Hematopoietic multipotent progenitor cell treated with erythropoietin and hydrocortisone succinate and interleukin-3 and kit ligand, for 4 days (in vitro differentiated cells): ENCODE results near the gene TMEM86B.
"Not testable (repeated sequence)": the region's sequence is repeated elsewhere in the genome, so short reads cannot be mapped to it uniquely, and the experiment has no call there.

ENCODE experiments used
- DNase-seq: peaks from one replicate; pipeline ENCODE4 v3.0.0-alpha.2; 2015

The TMEM86B gene

GRCh38 chr19:55241935-55242464 is 13.4 kb upstream of the TMEM86B start:
- DNase-seq, result no peak

DNA sequence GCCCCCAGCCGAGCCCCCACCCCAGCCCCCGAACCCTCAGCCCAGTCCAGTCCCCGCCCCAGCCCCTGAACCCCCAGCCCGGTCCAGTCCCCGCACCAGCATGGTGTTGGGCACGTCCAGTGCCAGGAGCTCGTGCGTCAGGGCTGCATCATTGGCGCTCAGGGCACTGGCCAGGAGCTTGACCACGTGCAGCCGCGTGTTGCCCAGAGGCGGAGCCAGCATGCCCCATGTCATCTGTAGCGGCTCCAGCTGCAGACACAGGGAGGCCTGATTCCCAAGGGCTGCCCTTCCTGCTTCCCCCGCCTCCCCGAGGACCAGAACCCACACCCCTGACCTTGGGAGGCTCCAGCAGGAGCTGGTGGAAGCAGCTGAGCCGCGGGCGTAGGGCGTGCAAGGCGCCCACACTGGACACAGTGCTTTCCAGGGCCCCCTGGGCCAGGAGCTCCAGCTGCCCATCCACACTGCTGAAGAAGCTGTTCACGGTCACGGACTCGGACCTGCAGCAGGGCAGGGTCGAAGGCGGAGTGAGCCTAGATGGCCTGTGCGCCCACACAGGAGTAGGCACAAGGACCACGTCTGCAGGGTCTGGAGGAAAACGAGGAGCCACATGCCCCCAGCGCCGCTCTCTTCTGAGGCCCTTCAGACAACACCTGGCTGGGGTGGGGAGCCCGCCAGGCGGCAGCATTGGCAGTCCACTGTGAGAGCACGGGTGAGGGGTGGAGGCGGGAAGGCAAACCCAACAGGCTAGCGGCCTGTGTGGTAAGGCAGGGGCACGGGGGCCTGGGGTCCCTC is 12.8 kb upstream of the TMEM86B start:
- no peak for DNase-seq

GRCh38 chr19:55240713-55241020 is 12.1 kb upstream of the TMEM86B start:
- no peak for DNase-seq

DNA sequence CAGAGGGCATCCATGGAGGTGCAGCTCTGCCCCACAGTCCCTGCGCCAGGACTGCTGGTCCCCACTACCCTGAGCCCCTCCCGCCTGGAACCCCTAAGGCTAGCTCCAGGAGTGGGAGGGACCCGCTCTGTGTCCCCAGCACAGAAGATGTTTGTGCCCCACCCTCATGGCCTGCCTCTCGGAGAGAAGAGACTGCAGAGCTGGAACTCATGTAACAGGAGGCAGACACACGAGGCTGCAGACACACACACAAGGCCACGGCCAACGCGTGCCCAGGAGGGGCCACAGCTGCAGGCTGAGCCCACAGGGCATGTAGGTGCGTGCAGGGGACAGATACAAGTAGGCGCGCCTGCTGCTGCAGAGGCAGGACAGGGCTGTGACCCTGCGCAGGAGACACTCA is 10.4 kb upstream of the TMEM86B start:
- no peak for DNase-seq

- DNase-seq, result no peak
These were observed 9.5 kb upstream of the TMEM86B start for GRCh38 chr19:55238030-55238429.

DNA sequence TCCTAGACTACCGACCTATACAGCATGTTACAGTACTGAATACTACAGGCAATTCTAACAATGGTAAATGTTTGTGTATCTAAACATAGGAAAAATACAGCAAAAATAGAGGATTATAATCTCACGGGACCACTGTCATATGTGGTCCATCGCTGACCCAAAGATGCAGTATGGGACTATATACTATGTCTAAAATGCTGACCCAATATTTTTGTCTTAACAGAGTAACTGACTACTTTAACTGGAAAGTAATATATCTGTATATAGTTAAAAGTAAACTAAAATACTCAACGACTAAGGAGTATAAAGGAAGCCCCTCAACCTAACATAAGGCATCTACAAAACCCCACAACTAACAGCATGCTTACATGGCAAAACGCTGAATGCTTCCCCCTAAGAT is 4.4 kb upstream of the TMEM86B start:
- DNase-seq, result no peak

- DNase-seq, result no peak
These were observed 3.7 kb upstream of the TMEM86B start for GRCh38 chr19:55232286-55232602.

- DNase-seq, result no peak
These were observed 3.1 kb upstream of the TMEM86B start for GRCh38 chr19:55231391-55232285.

DNA sequence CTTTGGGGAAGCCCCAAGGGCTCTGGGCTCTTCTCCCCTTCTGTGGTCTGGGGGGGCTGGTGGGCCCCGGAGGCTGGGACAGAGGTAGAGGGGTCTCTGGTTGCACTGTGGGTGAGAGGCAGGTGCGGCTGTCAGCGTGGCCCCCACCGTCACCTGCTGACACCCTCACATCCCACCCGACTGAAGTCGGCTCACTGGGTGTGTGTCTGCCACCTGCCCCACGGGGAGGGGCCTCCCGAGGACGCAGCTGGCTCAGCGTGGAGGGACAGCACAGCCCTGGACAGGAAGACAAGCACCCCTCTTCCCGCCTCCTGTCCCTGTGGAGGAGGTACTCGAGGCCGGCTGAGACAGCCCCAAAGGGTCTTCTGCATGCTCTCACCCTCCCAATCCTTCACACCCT is 2.2 kb upstream of the TMEM86B start:
- DNase-seq, result no peak

DNA sequence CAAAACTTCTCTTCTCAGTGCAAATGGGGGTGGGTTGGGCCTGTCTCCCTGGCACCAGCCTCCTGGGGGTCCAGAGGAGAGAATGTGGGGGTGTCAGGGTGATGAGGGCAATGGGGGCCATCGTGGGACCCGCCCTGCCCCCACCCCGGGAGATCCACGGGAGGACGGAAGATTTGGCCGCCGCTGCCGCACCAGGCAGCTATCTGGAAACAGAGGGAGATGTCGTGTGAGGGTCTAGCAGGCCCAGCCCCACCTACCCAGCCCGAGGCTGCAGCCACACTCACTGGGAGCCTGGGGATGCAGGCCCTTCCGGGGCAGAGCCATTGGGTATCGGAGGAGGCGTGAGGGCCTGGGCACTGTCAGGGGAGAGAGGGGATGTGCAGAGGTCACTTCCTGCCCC is 1.8 kb upstream of the TMEM86B start:
- no peak for DNase-seq

GRCh38 chr19:55229789-55230182 is 1.2 kb upstream of the TMEM86B start:
- no peak for DNase-seq

DNA sequence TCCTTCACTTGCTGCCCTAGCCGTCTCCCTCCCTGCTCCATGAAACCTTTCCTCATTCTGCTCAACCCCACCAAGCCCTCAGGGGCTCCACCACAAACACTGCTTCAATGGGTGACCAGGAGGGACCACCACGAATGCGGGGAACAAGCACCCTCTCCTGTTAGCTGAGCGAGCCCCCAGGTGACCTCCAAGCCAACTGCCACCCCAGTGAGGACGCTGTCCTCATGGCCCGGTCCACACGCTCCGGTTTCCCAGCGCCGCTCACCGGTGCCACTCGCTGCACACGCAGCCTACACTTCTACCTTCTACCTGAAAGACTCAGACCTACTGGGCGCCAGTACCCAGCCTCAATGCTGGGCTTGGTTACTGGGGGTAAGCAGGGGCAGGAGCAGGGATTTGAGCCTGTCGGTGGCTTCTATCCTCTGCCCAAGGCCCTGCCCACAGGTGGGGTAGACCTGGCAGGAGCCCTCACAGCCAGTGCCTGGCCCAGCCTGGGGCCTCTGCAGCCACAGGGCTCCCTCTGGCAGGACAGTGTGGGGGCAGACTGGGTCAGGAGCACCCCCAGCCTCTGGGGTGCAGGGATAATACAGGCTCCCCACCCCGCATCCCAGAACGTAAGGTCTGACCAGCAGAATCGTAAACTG is 704 bp upstream of the TMEM86B start:
- DNase-seq, result no peak

DNA sequence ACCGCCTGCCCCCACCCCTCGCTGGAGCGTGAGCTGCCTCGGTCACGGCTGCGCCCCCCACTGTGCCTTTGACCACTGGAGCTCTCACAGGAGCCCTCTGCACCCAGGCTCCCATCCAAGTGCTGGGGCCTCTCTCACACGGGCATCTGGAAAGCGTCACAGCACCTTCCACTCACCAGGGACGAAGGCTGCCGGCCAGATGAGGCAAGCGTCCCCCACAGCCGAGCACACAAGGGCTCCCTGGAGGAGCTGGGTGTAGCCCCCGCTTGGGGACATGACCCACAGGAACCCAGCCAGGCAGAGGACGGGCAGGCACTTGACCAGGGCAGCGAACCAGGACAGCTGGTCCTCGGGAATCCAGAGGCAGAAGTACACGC is 560 bp downstream of the TMEM86B start:
- DNase-seq, result no peak

DNA sequence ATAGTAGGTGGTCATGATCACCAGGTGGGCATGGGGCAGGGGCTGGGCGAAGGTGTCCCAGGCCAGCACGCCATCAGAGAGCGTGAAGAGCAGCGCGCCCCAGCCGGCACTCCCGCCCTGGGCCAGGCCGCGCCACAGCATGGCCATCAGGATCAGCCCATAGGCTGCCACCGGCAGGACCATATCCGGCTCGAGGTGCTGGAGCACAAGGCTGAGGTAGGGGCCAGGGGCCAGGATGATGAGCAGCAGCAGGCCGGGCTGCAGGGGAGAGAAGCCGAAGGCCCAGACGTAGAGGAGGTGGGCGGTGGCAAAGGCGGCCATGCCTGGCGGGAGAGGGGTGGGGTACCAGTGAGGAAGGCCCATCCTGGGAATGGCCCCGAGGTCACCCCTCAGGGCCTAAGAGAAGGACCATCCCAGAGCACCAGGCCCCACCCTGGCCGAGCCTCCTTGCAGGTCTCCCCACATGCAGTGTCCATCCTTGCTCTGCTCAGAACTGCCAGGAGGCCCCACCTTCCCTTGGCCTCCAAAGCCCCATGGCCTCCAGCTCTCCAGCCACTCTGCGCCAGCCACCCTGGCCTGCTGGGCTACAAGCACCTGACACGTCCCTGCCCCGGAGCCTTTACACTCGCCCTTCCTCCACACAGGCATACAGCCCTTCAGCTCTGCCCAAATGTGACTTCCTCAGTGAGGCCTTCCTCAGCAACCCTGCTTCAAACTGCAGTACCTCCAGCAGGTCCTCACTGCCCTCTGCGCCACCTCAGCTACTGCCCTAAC is 1.1 kb downstream of the TMEM86B start:
- no peak for DNase-seq

- DNase-seq, result no peak
These were observed 1.8 kb downstream of the TMEM86B start for GRCh38 chr19:55226788-55227187.

GRCh38 chr19:55226273-55226672 is 2.3 kb downstream of the TMEM86B start:
- DNase-seq, result no peak

DNA sequence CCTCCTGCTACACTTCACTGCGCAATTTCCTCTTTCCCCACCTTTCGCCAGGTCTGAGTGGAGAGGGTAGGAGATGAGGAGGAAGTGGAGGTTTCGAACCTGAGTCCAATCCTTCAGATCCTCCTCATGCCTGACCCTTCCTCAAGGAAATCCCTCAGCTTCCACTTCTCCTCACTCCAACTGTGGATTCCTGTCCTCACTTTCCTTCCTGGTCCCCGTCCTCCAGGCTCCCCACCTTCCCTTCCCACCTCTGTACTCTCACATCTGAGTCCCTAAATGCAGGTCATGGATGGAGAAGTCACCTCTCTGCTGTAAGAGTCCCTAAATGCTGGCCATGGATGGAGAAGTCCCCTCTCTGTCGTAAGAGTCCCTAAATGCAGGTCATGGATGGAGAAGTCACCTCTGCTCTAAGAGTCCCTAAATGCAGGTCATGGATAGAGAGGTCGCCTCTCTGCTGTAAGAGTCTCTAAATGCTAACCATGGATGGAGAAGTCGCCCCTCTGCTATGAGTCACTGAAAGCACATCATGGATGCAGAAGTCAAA is 3.1 kb downstream of the TMEM86B start:
- DNase-seq, result no peak

GRCh38 chr19:55224679-55225414 is 3.7 kb downstream of the TMEM86B start:
- DNase-seq, result not testable (repeated sequence)

DNA sequence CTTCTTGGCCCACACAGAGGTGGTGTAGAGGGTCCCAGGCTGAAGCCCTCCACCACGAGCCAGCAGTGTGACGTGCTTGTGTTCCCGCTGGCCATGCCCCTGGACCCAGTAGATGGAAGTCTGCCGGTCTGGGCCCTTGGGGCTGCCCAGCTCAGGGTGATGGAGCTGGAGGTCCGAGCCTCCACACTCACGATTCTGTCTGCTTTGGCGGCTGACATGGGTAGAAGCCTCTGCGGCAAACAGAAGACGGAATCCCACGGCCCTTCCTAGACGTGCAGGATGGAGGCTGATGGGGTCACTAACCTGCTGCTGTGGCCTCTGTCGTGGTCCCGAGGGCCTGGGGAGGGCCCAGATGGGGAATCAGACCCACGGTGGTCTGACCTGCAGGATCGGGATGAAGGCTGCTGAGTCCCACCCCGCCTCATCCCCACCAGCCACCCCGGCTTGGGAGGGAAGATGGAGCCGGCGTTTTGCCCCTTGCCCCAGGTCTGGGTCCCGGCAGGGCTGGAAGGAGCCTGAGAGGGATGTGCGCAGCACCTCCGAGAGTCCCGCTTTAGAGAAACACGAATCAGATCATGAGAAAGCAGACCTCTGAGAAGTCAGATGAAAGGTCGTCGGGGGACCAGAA is 4.4 kb downstream of the TMEM86B start:
- DNase-seq, result no peak

DNA sequence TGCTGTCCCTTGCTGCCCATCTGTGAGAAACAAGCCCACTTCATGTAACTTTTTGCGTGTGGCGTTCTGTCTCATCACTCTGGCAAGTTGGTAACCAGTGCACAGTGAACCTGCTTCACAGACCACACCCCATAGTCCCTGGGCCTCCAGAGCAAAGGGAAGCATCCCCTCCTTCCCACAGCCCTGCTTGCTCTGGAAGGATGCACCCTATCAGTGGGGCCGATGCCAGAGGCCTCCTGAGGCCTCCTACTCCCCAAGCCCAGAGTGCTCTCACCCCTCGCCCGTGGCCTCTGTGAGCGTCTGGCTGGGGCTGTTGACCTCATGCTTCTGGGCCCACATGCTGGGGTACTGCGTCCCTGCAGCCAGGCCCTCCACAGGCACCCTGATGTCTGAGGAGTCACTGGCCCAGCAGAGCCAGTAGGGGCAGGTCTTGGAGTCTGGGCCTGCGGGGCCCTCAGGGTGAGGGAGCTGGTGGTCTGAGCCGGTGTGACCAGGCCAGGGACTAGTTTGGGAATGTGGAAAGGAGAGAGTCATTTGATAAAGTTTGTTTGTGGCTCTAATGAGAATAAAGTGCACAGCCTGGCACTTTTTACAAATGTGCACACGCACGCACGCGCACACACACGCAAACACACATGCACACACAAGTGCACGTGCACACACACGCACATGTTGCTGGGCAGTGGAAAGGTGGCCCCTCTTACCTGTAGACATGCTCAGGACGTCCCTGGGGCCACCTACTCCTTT is 5.1 kb downstream of the TMEM86B start:
- DNase-seq, result no peak

DNA sequence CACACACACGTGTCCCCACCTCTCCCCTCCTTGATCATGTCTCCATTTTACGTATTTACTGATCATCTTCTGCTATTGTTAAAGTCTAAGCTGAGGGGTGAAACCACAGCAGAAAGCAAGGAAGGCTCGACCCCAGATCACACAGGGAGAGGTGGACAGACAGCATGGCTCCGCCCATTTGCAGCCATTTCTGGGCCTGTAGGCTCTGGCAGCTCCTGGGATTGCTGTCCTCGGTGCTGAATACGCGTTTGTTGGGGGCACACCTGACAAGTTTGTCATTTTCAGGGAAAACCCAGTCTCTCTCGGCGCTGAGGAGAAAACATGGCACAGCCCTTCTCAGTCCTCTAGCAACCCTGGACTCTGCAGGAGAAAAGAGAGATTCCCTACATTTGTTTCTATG is 8.0 kb downstream of the TMEM86B start:
- DNase-seq, result peak; percentile 49
